ENCODE measurements around the gene RSU1. TPM values are rescaled to one million over a fixed set of nuclear protein-coding genes. Genes with fewer than 3 reads are reported as not detected.

RSU1 gene
- total and polyA plus RNA-seq, 10 of the 15 experiments (the other 5 are each of a cell fraction or from before 2014, with no cell fraction given), result 49.2 to 139 (median 81.3) TPM

DNA sequence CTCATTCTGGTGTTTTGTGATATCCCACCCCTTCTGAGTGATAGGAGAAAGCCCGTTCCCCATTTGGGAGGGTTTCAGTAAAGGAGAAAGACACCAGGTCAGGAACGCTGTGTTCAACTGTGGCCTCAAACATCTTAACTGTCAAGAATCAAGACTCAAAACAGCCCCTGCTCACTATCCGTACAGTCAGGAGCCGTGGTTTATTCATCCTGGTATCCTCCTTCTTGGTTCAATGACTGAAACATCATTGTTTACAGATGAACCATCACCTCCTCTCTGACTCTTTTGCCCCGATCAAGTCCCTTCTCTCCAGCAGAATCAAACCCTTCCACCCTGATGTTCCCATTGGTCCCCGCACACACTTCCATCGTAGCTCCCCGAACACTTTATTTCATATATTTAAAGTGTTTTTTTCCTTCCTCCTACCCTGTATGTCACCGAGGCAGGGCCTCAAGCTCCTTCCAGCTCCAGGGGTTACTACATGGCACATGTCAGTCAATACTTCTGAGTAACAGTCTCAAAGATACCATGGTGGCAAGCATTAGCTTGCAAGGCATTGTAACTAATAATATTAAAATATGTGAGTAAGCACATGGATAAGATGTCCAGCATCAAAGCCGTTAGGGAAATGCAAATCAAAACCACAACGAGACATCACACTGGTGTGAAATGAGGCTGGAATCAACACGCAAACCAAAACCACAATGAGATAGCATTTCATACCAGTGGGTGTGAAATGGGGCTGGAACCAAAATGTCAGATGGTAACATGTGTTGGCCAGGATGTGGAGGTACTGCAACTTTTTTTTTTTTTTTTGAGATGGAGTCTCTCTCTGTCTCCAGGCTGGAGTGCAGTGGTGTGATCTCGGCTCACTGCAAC is 170.8 kb downstream of the RSU1 start:
- H3K79me2 ChIP-seq (ENCODE audit: control insufficient read depth, insufficient read depth, low read length), result no peaks in the 10 kb centered on the region
- intact Hi-C loops (cut with micrococcal nuclease; ENCODE audit: unreplicated experiment), result no loop called here
- no peaks in the 10 kb centered on the region for H3K4me1 ChIP-seq (ENCODE audit: control insufficient read depth, insufficient read depth, low read length)
- ATAC-seq (peak; percentile 79), FAIRE-seq (no peak), DNase-seq (ENCODE audit: low read depth, low spot score) (peak; percentile 9)
- RAD21 ChIA-PET (ENCODE audit: unreplicated experiment), result no interaction called here
- H3K27me3 ChIP-seq (replicated peaks in 1 of 2; ENCODE audit: control insufficient read depth in 2 of 2, insufficient read depth in 2 of 2, low read length in 1 of 2), result no peaks in the 10 kb centered on the region
- no peak overlapping the region for H2AFZ ChIP-seq (ENCODE audit: control insufficient read depth, low read depth, low read length)
- no peaks in the 10 kb centered on the region for H3K9me3 ChIP-seq (replicated peaks; ENCODE audit: control insufficient read depth, insufficient read depth, low read length)
- POLR2A ChIA-PET, result no interaction called here
- H3K4me2 ChIP-seq (ENCODE audit: control insufficient read depth, insufficient read depth), result no peak overlapping the region; the same call in 1 of the 2 replicates
- no peak overlapping the region for H3K9ac ChIP-seq (ENCODE audit: control insufficient read depth, insufficient read depth, low read length)
- H3K36me3 ChIP-seq (ENCODE audit: control insufficient read depth in 2 of 2, insufficient read depth in 2 of 2, low read length in 1 of 2), result no peaks in the 10 kb centered on the region; a peak in 1 of 4 replicates
- 70% methylated on average over 13 of the region's 13 CpGs for WGBS (ENCODE audit: insufficient coverage, insufficient replicate concordance, low lambda C conversion rate, missing lambda C conversion rate)
- no TSS peak for BruUV-seq (replicated peaks)
- H4K20me1 ChIP-seq (ENCODE audit: control insufficient read depth, insufficient read depth), result no peaks in the 10 kb centered on the region
- CTCF ChIA-PET, result no interaction called here
- no peak overlapping the region for H3K27ac ChIP-seq (ENCODE audit: control insufficient read depth, insufficient read depth)
- no peak overlapping the region for H3K4me3 ChIP-seq
- in situ Hi-C loops (cut with MboI), result no loop called here
- SMC1A ChIA-PET (ENCODE audit: uncharacterized antibody, unreplicated experiment), result interaction anchor here (1.3 kb wide), 1 partner anchor 7 kb away, joined by 4 read pairs; no protein-coding TSS in a partner anchor
- TF ChIP-seq LARP7 (IDR thresholded peaks at IDR 0.05) (no peak), POU2F2 (IDR thresholded peaks at IDR 0.05; ENCODE audit: borderline replicate concordance, low read depth, low read length) (peak; percentile 76; the same call in 1 of the 3 replicates), GABPA (IDR thresholded peaks at IDR 0.05; ENCODE audit: low read depth) (no peak), CBX5 (IDR thresholded peaks at IDR 0.05; ENCODE audit: low read depth) (no peak), JUNB (IDR thresholded peaks at IDR 0.05) (peak; percentile 10; the same call in 1 of the 2 replicates), MTA2 (IDR thresholded peaks at IDR 0.05; ENCODE audit: low read depth) (no peak), KLF5 (IDR thresholded peaks at IDR 0.05; ENCODE audit: partially characterized antibody) (no peak), SUPT20H (IDR thresholded peaks at IDR 0.05; ENCODE audit: borderline replicate concordance, control insufficient read depth, low read depth, low read length) (no peak), RUNX3 (IDR thresholded peaks at IDR 0.05; ENCODE audit: low read length) (peak; percentile 90), ATF7 (IDR thresholded peaks at IDR 0.05; ENCODE audit: low read depth) (no peak), BACH1 (IDR thresholded peaks at IDR 0.05; ENCODE audit: borderline replicate concordance) (no peak), CBFB (IDR thresholded peaks at IDR 0.05; ENCODE audit: low read depth) (no peak), KDM1A (IDR thresholded peaks at IDR 0.05; ENCODE audit: borderline replicate concordance) (no peak), BRCA1 (IDR thresholded peaks at IDR 0.05; ENCODE audit: low read depth, low read length) (no peak), WRNIP1 (IDR thresholded peaks at IDR 0.05; ENCODE audit: borderline replicate concordance, low read depth, low read length) (no peak)
- TF ChIP-seq, protein P1, sequence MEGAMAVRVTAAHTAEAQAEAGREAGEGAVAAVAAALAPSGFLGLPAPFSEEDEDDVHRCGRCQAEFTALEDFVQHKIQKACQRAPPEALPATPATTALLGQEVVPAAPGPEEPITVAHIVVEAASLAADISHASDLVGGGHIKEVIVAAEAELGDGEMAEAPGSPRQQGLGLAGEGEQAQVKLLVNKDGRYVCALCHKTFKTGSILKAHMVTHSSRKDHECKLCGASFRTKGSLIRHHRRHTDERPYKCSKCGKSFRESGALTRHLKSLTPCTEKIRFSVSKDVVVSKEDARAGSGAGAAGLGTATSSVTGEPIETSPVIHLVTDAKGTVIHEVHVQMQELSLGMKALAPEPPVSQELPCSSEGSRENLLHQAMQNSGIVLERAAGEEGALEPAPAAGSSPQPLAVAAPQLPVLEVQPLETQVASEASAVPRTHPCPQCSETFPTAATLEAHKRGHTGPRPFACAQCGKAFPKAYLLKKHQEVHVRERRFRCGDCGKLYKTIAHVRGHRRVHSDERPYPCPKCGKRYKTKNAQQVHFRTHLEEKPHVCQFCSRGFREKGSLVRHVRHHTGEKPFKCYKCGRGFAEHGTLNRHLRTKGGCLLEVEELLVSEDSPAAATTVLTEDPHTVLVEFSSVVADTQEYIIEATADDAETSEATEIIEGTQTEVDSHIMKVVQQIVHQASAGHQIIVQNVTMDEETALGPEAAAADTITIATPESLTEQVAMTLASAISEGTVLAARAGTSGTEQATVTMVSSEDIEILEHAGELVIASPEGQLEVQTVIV (IDR thresholded peaks at IDR 0.05; ENCODE audit: borderline replicate concordance, partially characterized antibody), result no peak
- TF ChIP-seq, protein P2, sequence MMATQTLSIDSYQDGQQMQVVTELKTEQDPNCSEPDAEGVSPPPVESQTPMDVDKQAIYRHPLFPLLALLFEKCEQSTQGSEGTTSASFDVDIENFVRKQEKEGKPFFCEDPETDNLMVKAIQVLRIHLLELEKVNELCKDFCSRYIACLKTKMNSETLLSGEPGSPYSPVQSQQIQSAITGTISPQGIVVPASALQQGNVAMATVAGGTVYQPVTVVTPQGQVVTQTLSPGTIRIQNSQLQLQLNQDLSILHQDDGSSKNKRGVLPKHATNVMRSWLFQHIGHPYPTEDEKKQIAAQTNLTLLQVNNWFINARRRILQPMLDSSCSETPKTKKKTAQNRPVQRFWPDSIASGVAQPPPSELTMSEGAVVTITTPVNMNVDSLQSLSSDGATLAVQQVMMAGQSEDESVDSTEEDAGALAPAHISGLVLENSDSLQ (IDR thresholded peaks at IDR 0.05), result no peak
- TF ChIP-seq, protein P3, sequence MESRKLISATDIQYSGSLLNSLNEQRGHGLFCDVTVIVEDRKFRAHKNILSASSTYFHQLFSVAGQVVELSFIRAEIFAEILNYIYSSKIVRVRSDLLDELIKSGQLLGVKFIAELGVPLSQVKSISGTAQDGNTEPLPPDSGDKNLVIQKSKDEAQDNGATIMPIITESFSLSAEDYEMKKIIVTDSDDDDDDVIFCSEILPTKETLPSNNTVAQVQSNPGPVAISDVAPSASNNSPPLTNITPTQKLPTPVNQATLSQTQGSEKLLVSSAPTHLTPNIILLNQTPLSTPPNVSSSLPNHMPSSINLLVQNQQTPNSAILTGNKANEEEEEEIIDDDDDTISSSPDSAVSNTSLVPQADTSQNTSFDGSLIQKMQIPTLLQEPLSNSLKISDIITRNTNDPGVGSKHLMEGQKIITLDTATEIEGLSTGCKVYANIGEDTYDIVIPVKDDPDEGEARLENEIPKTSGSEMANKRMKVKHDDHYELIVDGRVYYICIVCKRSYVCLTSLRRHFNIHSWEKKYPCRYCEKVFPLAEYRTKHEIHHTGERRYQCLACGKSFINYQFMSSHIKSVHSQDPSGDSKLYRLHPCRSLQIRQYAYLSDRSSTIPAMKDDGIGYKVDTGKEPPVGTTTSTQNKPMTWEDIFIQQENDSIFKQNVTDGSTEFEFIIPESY (IDR thresholded peaks at IDR 0.05), result no peak
- TF ChIP-seq, protein P4, sequence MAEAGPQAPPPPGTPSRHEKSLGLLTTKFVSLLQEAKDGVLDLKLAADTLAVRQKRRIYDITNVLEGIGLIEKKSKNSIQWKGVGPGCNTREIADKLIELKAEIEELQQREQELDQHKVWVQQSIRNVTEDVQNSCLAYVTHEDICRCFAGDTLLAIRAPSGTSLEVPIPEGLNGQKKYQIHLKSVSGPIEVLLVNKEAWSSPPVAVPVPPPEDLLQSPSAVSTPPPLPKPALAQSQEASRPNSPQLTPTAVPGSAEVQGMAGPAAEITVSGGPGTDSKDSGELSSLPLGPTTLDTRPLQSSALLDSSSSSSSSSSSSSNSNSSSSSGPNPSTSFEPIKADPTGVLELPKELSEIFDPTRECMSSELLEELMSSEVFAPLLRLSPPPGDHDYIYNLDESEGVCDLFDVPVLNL (IDR thresholded peaks at IDR 0.05; ENCODE audit: low read depth, low read length), result no peak
